Measurements from ENCODE around the gene CTSH. TPM values are rescaled to one million over a fixed set of nuclear protein-coding genes. Genes with fewer than 3 reads are reported as not detected.
"Not testable (repeated sequence)": the region's sequence is repeated elsewhere in the genome, so short reads cannot be mapped to it uniquely, and the experiment has no call there.

Gene CTSH
- total RNA-seq, 1 donor from 2014 or later = 10.0 TPM

- peaks cover 31% of the 10 kb centered on the region for H3K4me1 Mint-ChIP-seq (ENCODE audit: unreplicated experiment)
- peaks cover 4% of the 10 kb centered on the region for H3K36me3 Mint-ChIP-seq (ENCODE audit: low read depth, unreplicated experiment)
- no peaks in the 10 kb centered on the region for H3K9me3 Mint-ChIP-seq (ENCODE audit: unreplicated experiment)
- peaks cover 6% of the 10 kb centered on the region for H3K27me3 Mint-ChIP-seq (ENCODE audit: unreplicated experiment)
- no peak overlapping the region for H3K4me3 Mint-ChIP-seq (ENCODE audit: unreplicated experiment)
- no peak for DNase-seq (ENCODE audit: low spot score)
- TF ChIP-seq CTCF (IDR thresholded peaks at IDR 0.05; ENCODE audit: unreplicated experiment) = no peak
- H3K27ac Mint-ChIP-seq (ENCODE audit: unreplicated experiment) = no peak overlapping the region
These were observed 65.2 kb downstream of the CTSH start for GRCh38 chr15:78879517-78880241.

- Mint-ChIP-seq H3K4me1 (ENCODE audit: unreplicated experiment) (peaks cover 33% of the 10 kb centered on the region), H3K4me3 (ENCODE audit: unreplicated experiment) (peak overlapping the region; percentile 34), H3K27ac (ENCODE audit: unreplicated experiment) (peak overlapping the region; percentile 83), H3K9me3 (ENCODE audit: unreplicated experiment) (no peaks in the 10 kb centered on the region), H3K27me3 (ENCODE audit: unreplicated experiment) (peaks cover 10% of the 10 kb centered on the region), H3K36me3 (ENCODE audit: low read depth, unreplicated experiment) (peaks cover 4% of the 10 kb centered on the region)
- TF ChIP-seq CTCF (IDR thresholded peaks at IDR 0.05; ENCODE audit: unreplicated experiment) = no peak
- DNase-seq (ENCODE audit: low spot score) = no peak
These were observed 66.5 kb downstream of the CTSH start for GRCh38 chr15:78878356-78878755.

GRCh38 chr15:78876954-78877353 lies 67.9 kb downstream of the CTSH start:
- H3K27ac Mint-ChIP-seq (ENCODE audit: unreplicated experiment) = not testable (repeated sequence)
- H3K27me3 Mint-ChIP-seq (ENCODE audit: unreplicated experiment) = peaks cover 21% of the 10 kb centered on the region

GRCh38 chr15:78875107-78875914 lies 69.5 kb downstream of the CTSH start:
- no peak for TF ChIP-seq CTCF (IDR thresholded peaks at IDR 0.05; ENCODE audit: unreplicated experiment)
- Mint-ChIP-seq H3K36me3 (ENCODE audit: low read depth, unreplicated experiment) (peaks cover 12% of the 10 kb centered on the region), H3K4me3 (ENCODE audit: unreplicated experiment) (peak overlapping the region; percentile 99), H3K27ac (ENCODE audit: unreplicated experiment) (peak overlapping the region; percentile 100), H3K27me3 (ENCODE audit: unreplicated experiment) (peaks cover 25% of the 10 kb centered on the region), H3K4me1 (ENCODE audit: unreplicated experiment) (peaks cover 37% of the 10 kb centered on the region), H3K9me3 (ENCODE audit: unreplicated experiment) (no peaks in the 10 kb centered on the region)
- DNase-seq (ENCODE audit: low spot score) = no peak

More at GRCh38 chr15:78876954-78877353, 67.9 kb downstream of the CTSH start:
- not testable (repeated sequence) for H3K4me3 Mint-ChIP-seq (ENCODE audit: unreplicated experiment); H3K9me3 Mint-ChIP-seq (ENCODE audit: unreplicated experiment); H3K36me3 Mint-ChIP-seq (ENCODE audit: low read depth, unreplicated experiment); DNase-seq (ENCODE audit: low spot score)
- peaks cover 37% of the 10 kb centered on the region for H3K4me1 Mint-ChIP-seq (ENCODE audit: unreplicated experiment)

- no peak for DNase-seq (ENCODE audit: low spot score)
- peak overlapping the region; percentile 100 for H3K27ac Mint-ChIP-seq (ENCODE audit: unreplicated experiment)
- peak overlapping the region; percentile 99 for H3K4me3 Mint-ChIP-seq (ENCODE audit: unreplicated experiment)
- peaks cover 25% of the 10 kb centered on the region for H3K27me3 Mint-ChIP-seq (ENCODE audit: unreplicated experiment)
- peaks cover 12% of the 10 kb centered on the region for H3K36me3 Mint-ChIP-seq (ENCODE audit: low read depth, unreplicated experiment)
- H3K9me3 Mint-ChIP-seq (ENCODE audit: unreplicated experiment) = no peaks in the 10 kb centered on the region
- no peak for TF ChIP-seq CTCF (IDR thresholded peaks at IDR 0.05; ENCODE audit: unreplicated experiment)
- H3K4me1 Mint-ChIP-seq (ENCODE audit: unreplicated experiment) = peaks cover 37% of the 10 kb centered on the region
These were observed 70.8 kb downstream of the CTSH start for GRCh38 chr15:78873793-78874765.

Data from endothelial cell (in vitro differentiated cells).